NCI-H510A (cell line): Measurements from ENCODE around the gene KIF26A.
A peak's percentile ranks its signal among the peaks of the same experiment; 100 is the strongest.

Experiments
- DNase-seq: peaks from one replicate; lab custom pipeline; 2025; lab: John Stamatoyannopoulos, UW

The KIF26A gene

GRCh38 chr14:104138098-104138717, at the start of gene KIF26A:
KIF26A (plus strand) TSS chr14:104138587; CDS start chr14:104138723, 136 bp downstream.
- DNase-seq = peak; percentile 69

GRCh38 chr14:104090071-104090748, 48.2 kb upstream of the KIF26A start:
- no peak for DNase-seq

- no peak for DNase-seq
Measured at GRCh38 chr14:104091061-104091926, 47.1 kb upstream of the KIF26A start.

- DNase-seq = no peak
Measured at GRCh38 chr14:104091927-104092771, 46.2 kb upstream of the KIF26A start.

GRCh38 chr14:104092931-104093365, 45.4 kb upstream of the KIF26A start:
- DNase-seq = no peak

- no peak for DNase-seq
Measured at GRCh38 chr14:104093366-104094055, 44.9 kb upstream of the KIF26A start.

GRCh38 chr14:104094056-104094708, 44.2 kb upstream of the KIF26A start:
- no peak for DNase-seq

GRCh38 chr14:104094709-104095425, 43.5 kb upstream of the KIF26A start:
- DNase-seq = no peak

GRCh38 chr14:104095426-104096310, 42.7 kb upstream of the KIF26A start:
- no peak for DNase-seq

GRCh38 chr14:104096318-104096717, 42.1 kb upstream of the KIF26A start:
- DNase-seq = no peak

- no peak for DNase-seq
Measured at GRCh38 chr14:104096751-104097700, 41.4 kb upstream of the KIF26A start.

- DNase-seq = no peak
Measured at GRCh38 chr14:104098272-104099095, 39.9 kb upstream of the KIF26A start.

GRCh38 chr14:104099096-104100041, 39.0 kb upstream of the KIF26A start:
- no peak for DNase-seq

GRCh38 chr14:104100171-104101085, 38.0 kb upstream of the KIF26A start:
- DNase-seq = no peak
